ENCODE results near the gene CKAP2L. TPM values are rescaled to one million over a fixed set of nuclear protein-coding genes. Genes with fewer than 3 reads are reported as not detected.

Gene CKAP2L
- total and polyA plus RNA-seq, 7 donors, result under 0.01 to 3.0 (median 0.54) TPM; not detected in 2

GRCh38 chr2:112688086-112688880 lies 76.1 kb downstream of the CKAP2L start:
- Histone ChIP-seq H3K4me3 (no peak overlapping the region), H3K36me3 (no peaks in the 10 kb centered on the region), H3K27ac (no peak overlapping the region), H3K9me3 (no peaks in the 10 kb centered on the region), H3K27me3 (no peaks in the 10 kb centered on the region), H3K4me1 (peaks cover 0 to 4% (median 0%) of the 10 kb centered on the region in 4 donors)
- 73 to 87% methylated on average over 14 of the region's 14 CpGs for WGBS, 2 donors
- no peak for TF ChIP-seq EP300 (IDR thresholded peaks at IDR 0.05)
- no peak for TF ChIP-seq CTCF (IDR thresholded peaks at IDR 0.05)
- TF ChIP-seq POLR2A (IDR thresholded peaks at IDR 0.05), result no peak
- TF ChIP-seq POLR2AphosphoS5 (IDR thresholded peaks at IDR 0.05), result no peak
- intact Hi-C loops (cut with DNase I), result no loop called here
- DNase-seq, result no peak

DNA sequence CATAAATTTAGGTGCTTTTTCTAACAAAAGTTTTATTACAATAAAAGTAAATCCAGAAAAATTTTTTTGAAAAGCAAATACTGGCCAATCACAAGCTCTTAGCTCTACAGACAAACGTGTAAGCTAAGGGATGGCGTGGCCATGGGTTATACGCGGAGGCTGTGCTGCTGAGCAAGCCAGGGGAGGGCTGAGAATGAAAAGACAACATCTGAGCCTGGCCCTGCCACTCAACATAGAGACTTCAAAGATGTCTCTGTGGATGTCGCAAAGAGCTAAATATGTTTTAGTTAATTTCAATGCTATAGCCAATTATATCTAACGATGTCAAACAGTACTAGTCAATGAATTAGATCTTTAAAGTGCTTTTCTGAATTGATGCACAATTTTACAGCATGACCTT lies 76.9 kb downstream of the CKAP2L start:
- DNase-seq, result no peak
- H3K27ac ChIP-seq, result no peak overlapping the region
- intact Hi-C loops (cut with DNase I), result no loop called here
- TF ChIP-seq POLR2AphosphoS5 (IDR thresholded peaks at IDR 0.05) (no peak), POLR2A (IDR thresholded peaks at IDR 0.05) (no peak), EP300 (IDR thresholded peaks at IDR 0.05) (no peak), CTCF (IDR thresholded peaks at IDR 0.05) (no peak)
- H3K4me1 ChIP-seq, result peaks cover 0 to 4% (median 0%) of the 10 kb centered on the region in 4 donors
- H3K9me3 ChIP-seq, result no peaks in the 10 kb centered on the region
- WGBS, 2 donors, result 85 to 88% methylated on average over 6 of the region's 6 CpGs
- no peaks in the 10 kb centered on the region for H3K27me3 ChIP-seq
- no peaks in the 10 kb centered on the region for H3K36me3 ChIP-seq
- H3K4me3 ChIP-seq, result no peak overlapping the region

Other genes starting within 250 kb of the CKAP2L start
- gene POLR1B, start 222.1 kb downstream of the CKAP2L start, total RNA-seq, result 1 to 10 TPM; 7.2 to 8.9 (median 8.2) TPM
- gene POLR1B, start 222.1 kb downstream of the CKAP2L start, polyA plus RNA-seq, result 1 to 10 TPM; 3.6 to 8.8 (median 3.7) TPM
- 10 to 100 TPM; 13.8 to 36.4 (median 25.3) TPM for gene CHCHD5, start 180.0 kb downstream of the CKAP2L start, total RNA-seq
- gene CHCHD5, start 180.0 kb downstream of the CKAP2L start, polyA plus RNA-seq, result 10 to 100 TPM; 41.8 to 62.5 (median 43.0) TPM
- gene SLC20A1, start 118.7 kb downstream of the CKAP2L start, total RNA-seq, result 10 to 100 TPM; 11.4 to 25.1 (median 14.3) TPM
- 10 to 100 TPM; 18.0 to 34.9 (median 31.0) TPM for gene SLC20A1, start 118.7 kb downstream of the CKAP2L start, polyA plus RNA-seq
- not detected for gene NT5DC4, start 43.6 kb downstream of the CKAP2L start, total RNA-seq
- under 1 TPM in 1 of 3 donors, not detected in 2; 0.89 TPM for gene NT5DC4, start 43.6 kb downstream of the CKAP2L start, polyA plus RNA-seq
- gene IL1A, start 19.9 kb upstream of the CKAP2L start, total RNA-seq, result not detected
- gene IL1A, start 19.9 kb upstream of the CKAP2L start, polyA plus RNA-seq, result under 1 TPM in 2 of 3 donors, not detected in 1; 0.46 to 0.73 TPM
- gene IL1B, start 72.2 kb upstream of the CKAP2L start, total RNA-seq, result 1 to 10 TPM in 1 of 4 donors, under 1 TPM in 2, not detected in 1; 0.55 to 3.8 (median 0.66) TPM
- 10 to 100 TPM in 1 of 3 donors, 1 to 10 TPM in 2; 6.0 to 32.4 (median 8.5) TPM for gene IL1B, start 72.2 kb upstream of the CKAP2L start, polyA plus RNA-seq
- not detected for gene IL37, start 146.6 kb upstream of the CKAP2L start, total RNA-seq
- 1 to 10 TPM in 1 of 3 donors, not detected in 2; 1.3 TPM for gene IL37, start 146.6 kb upstream of the CKAP2L start, polyA plus RNA-seq
- gene IL36G, start 213.4 kb upstream of the CKAP2L start, total RNA-seq, result not detected
- gene IL36G, start 213.4 kb upstream of the CKAP2L start, polyA plus RNA-seq, result under 1 TPM in 1 of 3 donors, not detected in 2; 0.17 TPM
- gene IL36A, start 240.8 kb upstream of the CKAP2L start, total RNA-seq, result not detected
- gene IL36A, start 240.8 kb upstream of the CKAP2L start, polyA plus RNA-seq, result not detected

Data from sigmoid colon (tissue), 7 donors.